C4-2B (cell line): ENCODE results near the gene TMC3.

Experiments
- H3K27ac ChIP-seq: fragments of 450-650 bp; 2 replicates; pipeline ENCODE4 v1.5.1; 2017
- ZFX ChIP-seq: fragments of 450-650 bp; IDR thresholded peaks from 2 replicates; pipeline ENCODE4 v1.6.1; 2017
- TF ChIP-seq, protein P1 (sequence below): fragments of 450-650 bp; conservative IDR thresholded peaks from 2 replicates; pipeline ENCODE4 v1.5.1; 2017; ENCODE audit warnings: mild to moderate bottlenecking

TMC3 gene

DNA sequence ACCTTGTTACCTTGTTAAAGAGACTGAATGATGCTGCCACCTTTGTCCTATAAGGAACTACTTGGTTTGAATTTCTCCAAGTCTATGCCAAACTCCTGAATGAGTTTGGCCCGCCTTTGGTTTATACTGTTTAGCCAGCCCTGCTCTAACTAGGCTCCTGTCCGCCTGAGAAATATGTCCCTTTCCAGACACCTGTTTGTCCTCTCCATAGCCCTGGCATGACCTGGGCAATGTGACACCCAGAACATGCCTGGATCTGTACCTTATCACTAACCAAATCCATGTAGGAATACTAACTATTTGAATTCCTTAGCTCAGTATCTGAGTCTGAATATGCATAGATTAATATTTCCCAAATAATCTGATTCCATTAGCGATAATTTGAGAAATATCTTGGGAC lies 24.4 kb upstream of the TMC3 start:
- peak overlapping the region; percentile 50; the same call in 1 of the 2 replicates for H3K27ac ChIP-seq
- TF ChIP-seq, protein P1, sequence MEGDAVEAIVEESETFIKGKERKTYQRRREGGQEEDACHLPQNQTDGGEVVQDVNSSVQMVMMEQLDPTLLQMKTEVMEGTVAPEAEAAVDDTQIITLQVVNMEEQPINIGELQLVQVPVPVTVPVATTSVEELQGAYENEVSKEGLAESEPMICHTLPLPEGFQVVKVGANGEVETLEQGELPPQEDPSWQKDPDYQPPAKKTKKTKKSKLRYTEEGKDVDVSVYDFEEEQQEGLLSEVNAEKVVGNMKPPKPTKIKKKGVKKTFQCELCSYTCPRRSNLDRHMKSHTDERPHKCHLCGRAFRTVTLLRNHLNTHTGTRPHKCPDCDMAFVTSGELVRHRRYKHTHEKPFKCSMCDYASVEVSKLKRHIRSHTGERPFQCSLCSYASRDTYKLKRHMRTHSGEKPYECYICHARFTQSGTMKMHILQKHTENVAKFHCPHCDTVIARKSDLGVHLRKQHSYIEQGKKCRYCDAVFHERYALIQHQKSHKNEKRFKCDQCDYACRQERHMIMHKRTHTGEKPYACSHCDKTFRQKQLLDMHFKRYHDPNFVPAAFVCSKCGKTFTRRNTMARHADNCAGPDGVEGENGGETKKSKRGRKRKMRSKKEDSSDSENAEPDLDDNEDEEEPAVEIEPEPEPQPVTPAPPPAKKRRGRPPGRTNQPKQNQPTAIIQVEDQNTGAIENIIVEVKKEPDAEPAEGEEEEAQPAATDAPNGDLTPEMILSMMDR = no peak
- no peak for TF ChIP-seq ZFX

DNA sequence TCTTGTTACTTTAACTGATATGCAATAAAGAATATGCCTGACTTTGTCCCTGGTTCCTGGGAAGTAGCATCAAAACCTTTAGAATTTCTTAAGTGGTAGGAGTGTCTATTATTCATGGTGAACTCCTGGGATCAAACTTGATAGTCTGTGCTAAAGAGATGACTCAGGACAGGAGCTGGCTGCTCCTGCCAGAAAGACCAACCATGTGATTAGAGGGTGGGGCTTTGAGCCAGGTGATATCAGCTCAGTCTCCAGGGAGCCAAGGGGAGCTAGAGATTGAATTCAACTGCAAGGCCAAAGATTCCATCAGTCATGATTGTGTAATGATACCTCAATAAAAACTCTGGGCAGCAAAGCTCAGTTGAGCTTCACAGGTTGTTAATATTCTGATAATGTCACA lies 20.6 kb upstream of the TMC3 start:
- TF ChIP-seq ZFX = no peak
- TF ChIP-seq, protein P1 = no peak
- no peak overlapping the region for H3K27ac ChIP-seq

DNA sequence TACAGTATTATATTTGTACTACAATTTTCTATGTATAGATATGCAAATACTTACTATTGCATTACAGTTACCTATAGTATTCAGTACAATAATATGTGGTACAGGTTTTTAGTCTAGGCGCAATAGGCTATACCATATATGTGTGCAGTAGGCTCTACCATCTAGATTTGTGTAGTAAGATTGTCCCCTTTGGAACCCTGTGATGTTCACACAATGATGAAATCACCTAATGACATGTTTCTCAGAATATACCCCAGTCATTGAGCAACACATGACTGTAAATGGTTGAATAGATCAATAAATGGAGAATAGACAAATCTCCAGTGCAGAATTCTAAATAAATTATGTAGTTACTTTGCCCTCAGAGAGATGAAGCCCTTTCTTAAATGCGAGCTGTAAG lies 17.6 kb upstream of the TMC3 start:
- no peak for TF ChIP-seq ZFX
- TF ChIP-seq, protein P1 = no peak

DNA sequence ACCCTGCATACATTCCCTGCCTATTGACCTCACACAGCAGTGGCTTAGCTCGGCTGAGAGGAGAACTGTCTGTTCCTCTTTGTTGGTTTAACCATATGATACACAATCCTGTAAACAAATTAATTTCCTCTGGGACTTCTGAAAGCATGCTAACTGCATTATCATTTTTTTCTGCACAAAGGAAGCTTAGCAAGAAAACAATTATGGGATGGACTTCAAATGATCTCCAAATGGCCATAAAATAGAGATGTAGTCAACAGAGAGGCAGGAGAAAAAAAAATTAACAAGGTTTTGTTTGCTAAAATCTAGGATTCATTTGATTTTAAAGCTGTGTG lies 14.4 kb upstream of the TMC3 start:
- H3K27ac ChIP-seq = peak overlapping the region; percentile 91
- TF ChIP-seq, protein P1 = no peak

More for the DNA sequence above, 17.6 kb upstream of the TMC3 start:
- H3K27ac ChIP-seq = no peak overlapping the region

DNA sequence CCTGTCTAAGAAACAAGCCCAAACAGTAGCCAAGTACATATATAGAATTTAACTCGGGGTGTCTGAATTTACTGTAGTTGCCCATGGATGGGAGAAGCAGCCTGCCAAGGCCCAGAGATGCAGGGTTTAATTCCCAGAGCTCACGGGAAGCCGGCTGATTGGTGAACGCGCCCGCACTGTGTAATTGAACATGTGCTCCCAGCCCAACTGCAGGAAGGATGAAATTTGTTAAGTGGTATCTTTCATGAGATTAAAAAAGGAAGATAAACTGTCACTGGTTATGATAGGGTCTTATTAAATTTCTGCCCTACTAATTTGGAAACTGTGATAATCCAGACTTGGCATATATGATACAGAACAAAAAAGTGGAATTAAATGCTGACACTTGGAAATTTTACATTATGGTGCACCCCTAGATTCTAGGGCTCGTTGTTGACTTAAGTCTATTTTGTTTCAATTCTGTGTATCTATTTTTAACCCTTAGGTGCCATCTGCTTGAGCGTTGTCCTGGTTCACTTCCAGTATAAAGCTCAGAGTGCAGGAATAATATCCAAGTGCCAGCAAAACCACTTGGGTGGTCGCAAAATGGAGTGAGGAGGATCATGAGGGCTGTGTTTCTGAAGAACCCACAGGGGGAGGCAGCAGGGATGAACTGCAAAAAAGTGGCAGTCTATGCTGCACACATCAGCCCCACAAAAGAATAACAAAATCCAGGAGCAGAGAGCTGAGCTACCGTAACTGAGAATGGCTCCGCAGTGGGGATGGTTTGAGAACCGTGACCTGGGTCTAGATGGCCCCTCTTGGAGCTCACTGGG lies 13.8 kb upstream of the TMC3 start:
- TF ChIP-seq, protein P1 = no peak
- TF ChIP-seq ZFX = no peak
- H3K27ac ChIP-seq = peak overlapping the region; percentile 91

DNA sequence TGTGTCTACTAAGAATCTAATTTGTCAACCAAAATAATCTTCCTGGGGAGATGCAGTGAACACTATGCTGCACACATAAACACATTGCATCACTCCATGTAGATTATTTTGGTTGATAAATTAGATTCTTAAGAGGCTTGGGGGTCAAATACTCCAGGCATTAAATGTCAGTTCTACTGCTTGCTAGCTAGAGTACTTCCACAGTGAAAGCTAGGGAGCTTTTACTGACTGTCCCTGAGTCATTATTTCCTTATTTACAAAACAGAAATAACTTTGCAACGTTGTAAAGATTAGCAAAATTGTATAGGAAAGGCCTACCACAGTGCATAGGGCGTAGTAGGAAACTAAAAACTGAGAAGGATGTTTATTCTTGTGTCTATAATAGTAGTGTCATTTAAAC lies 12.9 kb upstream of the TMC3 start:
- no peak overlapping the region; the same call in 1 of the 2 replicates for H3K27ac ChIP-seq
- TF ChIP-seq, protein P1 = no peak
- TF ChIP-seq ZFX = no peak

DNA sequence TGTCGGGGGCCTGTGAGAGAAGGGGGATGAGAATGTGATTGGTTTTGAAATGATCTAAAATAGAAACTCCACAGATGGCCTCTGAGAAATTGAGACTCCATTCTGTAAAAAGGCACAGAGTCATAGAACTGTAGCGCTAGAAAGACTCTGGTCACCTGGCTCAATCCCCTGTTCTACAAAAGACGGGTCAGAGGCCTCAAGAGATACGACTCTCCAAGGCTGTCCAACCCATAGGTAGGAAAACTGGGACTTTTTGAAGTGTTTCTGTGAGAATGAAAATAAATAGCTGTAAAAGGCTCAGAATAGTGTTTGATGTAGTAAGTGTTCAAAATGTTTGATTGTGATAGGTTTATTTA lies 11.7 kb upstream of the TMC3 start:
- TF ChIP-seq, protein P1 = no peak
- TF ChIP-seq ZFX = no peak
- H3K27ac ChIP-seq = peak overlapping the region; percentile 94
